Measurements from ENCODE around the gene OR2T3.
"Not testable (repeated sequence)": the region's sequence is repeated elsewhere in the genome, so short reads cannot be mapped to it uniquely, and the experiment has no call there.

OR2T3 gene

DNA sequence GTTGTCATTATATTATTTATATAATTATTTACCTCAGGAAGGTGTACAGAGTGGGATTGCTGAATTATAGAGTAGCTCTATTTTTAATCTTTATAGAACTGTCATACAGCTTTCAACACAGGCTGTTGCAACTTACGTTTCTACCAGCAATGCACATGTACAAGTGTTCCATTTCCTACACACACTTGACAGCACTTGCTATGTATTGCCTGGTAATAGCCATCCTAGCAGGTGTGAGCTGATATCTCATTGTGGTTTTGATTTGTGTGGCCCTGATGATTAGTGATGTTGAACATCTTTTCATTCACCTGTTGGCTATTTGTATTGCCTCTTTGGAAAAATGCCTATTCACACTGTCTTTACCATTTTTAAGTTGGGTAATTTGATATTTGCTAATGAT is 2.5 kb downstream of the OR2T3 start:
- not testable (repeated sequence) for H3K9ac ChIP-seq (ENCODE audit: low read length); H3K27ac ChIP-seq (ENCODE audit: low read depth, low read length); H3K9me3 ChIP-seq (ENCODE audit: insufficient read depth, low read length)

GRCh38 chr1:248481686-248482579 is 8.8 kb downstream of the OR2T3 start:
- not testable (repeated sequence) for H4K20me1 ChIP-seq (ENCODE audit: low read depth, low read length); H3K27ac ChIP-seq (ENCODE audit: low read depth, low read length); H3K27me3 ChIP-seq (ENCODE audit: low read length); H3K79me2 ChIP-seq (ENCODE audit: insufficient read depth, low read length); H3K4me3 ChIP-seq (ENCODE audit: insufficient read depth, low read length, poor library complexity, severe bottlenecking); H3K9ac ChIP-seq (ENCODE audit: low read length); H3K4me2 ChIP-seq (ENCODE audit: low read depth, low read length, poor library complexity, severe bottlenecking); H3K9me3 ChIP-seq (ENCODE audit: insufficient read depth, low read length); H3K36me3 ChIP-seq (ENCODE audit: low read length); H2AFZ ChIP-seq (ENCODE audit: low read depth, low read length, severe bottlenecking); H3F3A ChIP-seq (ENCODE audit: insufficient read depth); H3K9me2 ChIP-seq (replicated peaks; ENCODE audit: insufficient read depth, low read length)

More for the DNA sequence above, 2.5 kb downstream of the OR2T3 start:
- not testable (repeated sequence) for H3K4me2 ChIP-seq (ENCODE audit: low read depth, low read length, poor library complexity, severe bottlenecking); H3K36me3 ChIP-seq (ENCODE audit: low read length); H3K9me2 ChIP-seq (replicated peaks; ENCODE audit: insufficient read depth, low read length); H2AFZ ChIP-seq (ENCODE audit: low read depth, low read length, severe bottlenecking); H3K4me3 ChIP-seq (ENCODE audit: insufficient read depth, low read length, poor library complexity, severe bottlenecking); H3K79me2 ChIP-seq (ENCODE audit: insufficient read depth, low read length); H3K27me3 ChIP-seq (ENCODE audit: low read length); H4K20me1 ChIP-seq (ENCODE audit: low read depth, low read length); H3F3A ChIP-seq (ENCODE audit: insufficient read depth)

DNA sequence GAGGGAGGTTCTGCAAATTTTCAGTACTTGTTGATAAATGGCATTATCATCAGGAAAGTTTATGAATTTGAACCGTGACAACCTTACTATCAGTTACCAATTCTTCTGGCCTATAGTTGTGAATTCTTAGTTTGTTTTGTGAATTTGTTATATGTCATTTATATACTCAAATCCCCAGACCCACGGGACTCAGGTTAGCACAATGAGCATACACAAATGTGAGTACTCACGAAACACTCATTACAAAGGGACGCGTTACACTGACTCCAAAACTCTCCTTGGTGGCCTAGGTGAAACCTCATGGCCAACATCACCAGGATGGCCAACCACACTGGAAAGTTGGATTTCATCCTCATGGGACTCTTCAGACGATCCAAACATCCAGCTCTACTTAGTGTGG is 15.1 kb downstream of the OR2T3 start, which contains the start of gene OR2T5:
Gene OR2T5, plus strand, starts transcription at position 301 of the 400 bp plus-strand sequence. Its CDS starts 0 bp downstream, at position 301.
- not testable (repeated sequence) for H3K4me3 ChIP-seq (ENCODE audit: insufficient read depth, low read length, poor library complexity, severe bottlenecking)

DNA sequence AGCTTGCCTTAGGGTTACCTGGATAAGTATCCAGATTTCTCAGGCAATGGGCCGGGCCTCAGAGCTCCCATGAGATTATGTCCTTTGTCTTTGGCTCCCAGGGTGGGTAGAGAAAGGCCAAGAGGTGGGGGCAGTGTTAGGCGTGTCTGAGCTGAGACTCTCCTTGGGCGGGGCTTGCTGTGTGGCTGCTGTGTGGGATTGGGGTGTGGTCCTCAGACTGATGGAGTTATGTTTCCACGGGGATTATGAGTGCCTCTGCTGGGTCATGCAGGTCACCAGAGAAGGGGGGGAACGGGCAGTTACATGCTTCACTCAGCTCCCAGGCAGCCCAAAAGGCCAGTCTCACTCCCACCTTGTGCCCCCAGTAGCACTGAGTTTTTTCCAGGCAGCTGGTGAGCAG is 23.5 kb downstream of the OR2T3 start:
- H3K79me2 ChIP-seq (ENCODE audit: insufficient read depth, low read length); H3F3A ChIP-seq (ENCODE audit: insufficient read depth); H3K9me2 ChIP-seq (replicated peaks; ENCODE audit: insufficient read depth, low read length); H3K9ac ChIP-seq (ENCODE audit: low read length); H3K36me3 ChIP-seq (ENCODE audit: low read length); H2AFZ ChIP-seq (ENCODE audit: low read depth, low read length, severe bottlenecking); H3K9me3 ChIP-seq (ENCODE audit: insufficient read depth, low read length); H3K27ac ChIP-seq (ENCODE audit: low read depth, low read length); H3K4me3 ChIP-seq (ENCODE audit: insufficient read depth, low read length, poor library complexity, severe bottlenecking); H4K20me1 ChIP-seq (ENCODE audit: low read depth, low read length); H3K27me3 ChIP-seq (ENCODE audit: low read length); H3K4me2 ChIP-seq (ENCODE audit: low read depth, low read length, poor library complexity, severe bottlenecking): not testable (repeated sequence)

More for the DNA sequence above, 15.1 kb downstream of the OR2T3 start, which contains the start of gene OR2T5:
- not testable (repeated sequence) for H3K9ac ChIP-seq (ENCODE audit: low read length); H3K36me3 ChIP-seq (ENCODE audit: low read length); H3K79me2 ChIP-seq (ENCODE audit: insufficient read depth, low read length); H3K4me2 ChIP-seq (ENCODE audit: low read depth, low read length, poor library complexity, severe bottlenecking); H3K9me3 ChIP-seq (ENCODE audit: insufficient read depth, low read length); H3K27me3 ChIP-seq (ENCODE audit: low read length); H3F3A ChIP-seq (ENCODE audit: insufficient read depth); H3K9me2 ChIP-seq (replicated peaks; ENCODE audit: insufficient read depth, low read length); H2AFZ ChIP-seq (ENCODE audit: low read depth, low read length, severe bottlenecking); H3K27ac ChIP-seq (ENCODE audit: low read depth, low read length); H4K20me1 ChIP-seq (ENCODE audit: low read depth, low read length)

- not testable (repeated sequence) for H4K20me1 ChIP-seq (ENCODE audit: low read depth, low read length); H3K9me3 ChIP-seq (ENCODE audit: insufficient read depth, low read length); H3F3A ChIP-seq (ENCODE audit: insufficient read depth); H3K4me3 ChIP-seq (ENCODE audit: insufficient read depth, low read length, poor library complexity, severe bottlenecking); H3K27ac ChIP-seq (ENCODE audit: low read depth, low read length); H3K9ac ChIP-seq (ENCODE audit: low read length); H2AFZ ChIP-seq (ENCODE audit: low read depth, low read length, severe bottlenecking); H3K36me3 ChIP-seq (ENCODE audit: low read length); H3K79me2 ChIP-seq (ENCODE audit: insufficient read depth, low read length); H3K4me2 ChIP-seq (ENCODE audit: low read depth, low read length, poor library complexity, severe bottlenecking); H3K9me2 ChIP-seq (replicated peaks; ENCODE audit: insufficient read depth, low read length); H3K27me3 ChIP-seq (ENCODE audit: low read length)
These were observed 27.3 kb downstream of the OR2T3 start for GRCh38 chr1:248500305-248501035.

DNA sequence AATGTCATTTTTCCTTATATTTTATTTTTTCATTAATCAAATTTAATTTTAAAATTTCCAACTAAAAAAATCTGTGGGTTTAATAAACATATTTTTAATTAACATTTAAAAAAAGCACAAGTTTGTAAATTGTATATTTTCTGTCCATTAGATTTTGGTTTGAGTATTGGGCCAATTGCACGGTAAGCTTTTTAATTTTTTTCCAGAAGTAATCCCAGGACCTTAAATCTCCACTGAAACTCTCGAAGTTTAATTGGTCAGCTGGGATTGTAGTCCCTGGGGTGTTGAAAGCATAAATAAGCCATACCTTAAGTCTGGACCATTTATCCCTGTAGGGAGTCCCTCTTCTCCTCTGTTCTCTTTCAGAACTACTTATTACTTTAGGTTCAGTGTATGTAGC is 34.6 kb downstream of the OR2T3 start, which contains the start of gene OR2G6:
Gene OR2G6, plus strand, starts transcription at position 301 of the 400 bp plus-strand sequence. CDS start 13,574 bp downstream, outside the sequence.
- H2AFZ ChIP-seq (ENCODE audit: low read depth, low read length, severe bottlenecking); H3F3A ChIP-seq (ENCODE audit: insufficient read depth); H3K9me2 ChIP-seq (replicated peaks; ENCODE audit: insufficient read depth, low read length); H3K4me2 ChIP-seq (ENCODE audit: low read depth, low read length, poor library complexity, severe bottlenecking); H3K27ac ChIP-seq (ENCODE audit: low read depth, low read length); H3K79me2 ChIP-seq (ENCODE audit: insufficient read depth, low read length); H3K27me3 ChIP-seq (ENCODE audit: low read length); H3K9ac ChIP-seq (ENCODE audit: low read length); H3K9me3 ChIP-seq (ENCODE audit: insufficient read depth, low read length); H3K4me3 ChIP-seq (ENCODE audit: insufficient read depth, low read length, poor library complexity, severe bottlenecking); H3K36me3 ChIP-seq (ENCODE audit: low read length); H4K20me1 ChIP-seq (ENCODE audit: low read depth, low read length): not testable (repeated sequence)

DNA sequence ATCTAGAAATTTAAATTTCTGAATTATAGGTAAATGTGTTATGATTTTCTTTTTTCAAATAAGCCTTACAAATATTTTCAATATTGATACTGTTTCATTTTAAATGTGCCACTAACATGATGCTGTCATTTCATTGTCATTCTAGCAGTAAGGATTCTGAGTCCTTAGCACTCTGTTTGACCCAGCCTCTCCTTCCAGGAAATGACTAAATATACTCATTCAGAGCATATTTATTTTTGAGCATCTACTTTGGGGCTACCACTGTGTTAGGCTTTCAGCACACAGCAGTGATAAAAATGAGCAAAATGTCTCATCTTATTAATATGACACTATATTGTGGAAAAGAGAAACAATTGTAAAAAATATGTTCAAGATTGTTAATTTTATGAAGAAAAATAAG is 37.1 kb downstream of the OR2T3 start:
- not testable (repeated sequence) for H4K20me1 ChIP-seq (ENCODE audit: low read depth, low read length); H2AFZ ChIP-seq (ENCODE audit: low read depth, low read length, severe bottlenecking); H3K4me3 ChIP-seq (ENCODE audit: insufficient read depth, low read length, poor library complexity, severe bottlenecking); H3K9me3 ChIP-seq (ENCODE audit: insufficient read depth, low read length); H3K9ac ChIP-seq (ENCODE audit: low read length); H3F3A ChIP-seq (ENCODE audit: insufficient read depth); H3K27ac ChIP-seq (ENCODE audit: low read depth, low read length); H3K79me2 ChIP-seq (ENCODE audit: insufficient read depth, low read length); H3K27me3 ChIP-seq (ENCODE audit: low read length); H3K9me2 ChIP-seq (replicated peaks; ENCODE audit: insufficient read depth, low read length); H3K36me3 ChIP-seq (ENCODE audit: low read length); H3K4me2 ChIP-seq (ENCODE audit: low read depth, low read length, poor library complexity, severe bottlenecking)

All from SU-DHL-6 (cell line).